Measurements from ENCODE around the gene FSTL4.
"Not testable (repeated sequence)": the region's sequence is repeated elsewhere in the genome, so short reads cannot be mapped to it uniquely, and the experiment has no call there.

The FSTL4 gene

GRCh38 chr5:133457439-133458355 lies 154.6 kb downstream of the FSTL4 start:
- Mint-ChIP-seq H3K4me3 (no peak overlapping the region), H3K4me1 (peaks cover 8% of the 10 kb centered on the region), H3K9me3 (no peaks in the 10 kb centered on the region), H3K36me3 (no peaks in the 10 kb centered on the region), H3K27ac (no peak overlapping the region), H3K27me3 (peaks cover 9% of the 10 kb centered on the region)
- no peak for ATAC-seq

- H3K27ac Mint-ChIP-seq = no peak overlapping the region
- H3K27me3 Mint-ChIP-seq = peaks cover 10% of the 10 kb centered on the region
- no peaks in the 10 kb centered on the region for H3K9me3 Mint-ChIP-seq
- no peak overlapping the region for H3K4me3 Mint-ChIP-seq
- no peak for ATAC-seq
- peaks cover 8% of the 10 kb centered on the region for H3K4me1 Mint-ChIP-seq
- no peaks in the 10 kb centered on the region for H3K36me3 Mint-ChIP-seq
These were observed 155.4 kb downstream of the FSTL4 start for GRCh38 chr5:133456933-133457402.

DNA sequence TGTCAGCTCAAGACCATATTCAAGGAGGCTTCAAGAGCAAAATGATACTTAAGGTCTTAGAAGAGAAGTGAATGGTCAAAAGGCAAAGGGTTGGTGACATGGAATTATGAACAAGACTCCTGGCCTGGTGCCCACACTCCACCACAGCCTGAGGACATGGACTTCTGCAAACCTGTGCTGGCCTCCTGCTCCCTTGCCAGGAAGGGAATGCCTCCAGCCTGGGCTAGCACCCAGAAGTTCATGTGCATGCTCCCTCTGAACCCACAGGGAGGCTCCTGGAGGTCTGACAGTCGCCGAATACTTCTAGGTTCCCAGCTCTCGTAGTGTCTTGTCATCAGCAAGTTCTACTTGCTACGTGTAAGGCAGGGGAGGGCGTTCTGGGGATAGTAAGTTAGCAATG lies 156.7 kb downstream of the FSTL4 start:
- Mint-ChIP-seq H3K4me3 (no peak overlapping the region), H3K27me3 (peaks cover 23% of the 10 kb centered on the region), H3K27ac (no peak overlapping the region), H3K4me1 (peaks cover 8% of the 10 kb centered on the region), H3K9me3 (no peaks in the 10 kb centered on the region), H3K36me3 (no peaks in the 10 kb centered on the region)
- no peak for ATAC-seq

- Mint-ChIP-seq H3K36me3 (no peaks in the 10 kb centered on the region), H3K4me3 (no peak overlapping the region), H3K27me3 (peaks cover 31% of the 10 kb centered on the region), H3K4me1 (no peaks in the 10 kb centered on the region), H3K9me3 (no peaks in the 10 kb centered on the region), H3K27ac (no peak overlapping the region)
- no peak for ATAC-seq
These were observed 157.9 kb downstream of the FSTL4 start for GRCh38 chr5:133454442-133454841.

GRCh38 chr5:133453831-133454230 lies 158.5 kb downstream of the FSTL4 start:
- H3K4me3 Mint-ChIP-seq = no peak overlapping the region
- no peaks in the 10 kb centered on the region for H3K4me1 Mint-ChIP-seq

DNA sequence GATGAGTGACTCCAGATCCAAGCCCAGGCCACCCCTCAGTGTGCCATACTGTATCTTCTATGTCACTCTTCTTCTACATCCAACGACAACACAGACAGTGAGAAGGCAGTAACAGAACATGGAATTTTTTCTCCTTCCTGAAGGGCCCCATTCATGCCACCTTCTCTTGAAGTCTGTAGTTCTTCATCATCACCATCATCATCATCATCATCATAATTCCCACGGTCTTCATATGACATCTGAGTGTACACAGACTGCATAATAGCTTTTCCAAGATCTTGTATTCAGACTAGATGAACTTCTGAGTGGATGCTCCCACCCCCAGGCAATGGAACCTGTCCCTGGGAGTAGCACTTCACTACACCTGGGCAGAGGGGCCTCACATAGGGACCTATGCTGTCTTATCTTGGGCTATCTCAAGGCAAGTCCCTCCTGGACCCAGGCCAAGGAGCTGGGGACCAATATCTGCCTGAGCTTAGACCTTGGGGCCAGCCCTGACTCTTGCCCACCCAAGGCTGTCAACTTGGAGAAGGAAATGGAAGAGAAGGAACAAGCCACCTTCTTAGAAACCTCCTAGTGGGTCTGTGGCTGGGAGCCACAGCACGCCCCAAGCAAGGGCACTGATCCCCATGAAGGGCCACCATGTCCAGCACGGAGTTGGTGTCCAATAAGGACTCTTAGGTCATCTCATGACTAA lies 159.1 kb downstream of the FSTL4 start:
- no peak for ATAC-seq
- H3K4me3 Mint-ChIP-seq = no peak overlapping the region
- H3K27me3 Mint-ChIP-seq = peaks cover 31% of the 10 kb centered on the region
- H3K36me3 Mint-ChIP-seq = no peaks in the 10 kb centered on the region
- no peak overlapping the region for H3K27ac Mint-ChIP-seq
- H3K9me3 Mint-ChIP-seq = no peaks in the 10 kb centered on the region
- no peaks in the 10 kb centered on the region for H3K4me1 Mint-ChIP-seq

More at GRCh38 chr5:133453831-133454230, 158.5 kb downstream of the FSTL4 start:
- peaks cover 31% of the 10 kb centered on the region for H3K27me3 Mint-ChIP-seq
- H3K36me3 Mint-ChIP-seq = no peaks in the 10 kb centered on the region
- no peak overlapping the region for H3K27ac Mint-ChIP-seq
- ATAC-seq = no peak
- no peaks in the 10 kb centered on the region for H3K9me3 Mint-ChIP-seq

DNA sequence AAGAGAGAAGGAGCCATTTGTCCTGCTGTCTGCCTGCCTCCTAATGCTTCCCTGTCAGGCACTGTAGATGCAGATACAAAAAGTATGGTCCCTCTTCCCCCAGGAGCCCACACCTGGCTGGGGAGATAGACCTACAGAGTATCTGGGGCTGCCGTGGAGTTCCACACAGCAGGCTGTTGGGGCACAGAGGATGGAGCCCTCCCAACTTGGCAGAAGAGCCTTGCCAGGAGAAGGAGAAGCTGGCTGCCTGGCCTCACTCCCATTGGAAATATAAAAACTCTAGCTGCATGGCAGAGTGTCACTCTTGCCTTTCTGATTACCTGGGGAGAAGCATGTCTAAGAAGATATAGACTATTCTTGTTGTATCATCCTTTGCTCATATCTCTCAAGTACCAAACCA lies 160.4 kb downstream of the FSTL4 start:
- Mint-ChIP-seq H3K4me3 (no peak overlapping the region), H3K27ac (no peak overlapping the region), H3K4me1 (no peaks in the 10 kb centered on the region), H3K9me3 (no peaks in the 10 kb centered on the region), H3K36me3 (no peaks in the 10 kb centered on the region), H3K27me3 (peaks cover 41% of the 10 kb centered on the region)
- no peak for ATAC-seq

DNA sequence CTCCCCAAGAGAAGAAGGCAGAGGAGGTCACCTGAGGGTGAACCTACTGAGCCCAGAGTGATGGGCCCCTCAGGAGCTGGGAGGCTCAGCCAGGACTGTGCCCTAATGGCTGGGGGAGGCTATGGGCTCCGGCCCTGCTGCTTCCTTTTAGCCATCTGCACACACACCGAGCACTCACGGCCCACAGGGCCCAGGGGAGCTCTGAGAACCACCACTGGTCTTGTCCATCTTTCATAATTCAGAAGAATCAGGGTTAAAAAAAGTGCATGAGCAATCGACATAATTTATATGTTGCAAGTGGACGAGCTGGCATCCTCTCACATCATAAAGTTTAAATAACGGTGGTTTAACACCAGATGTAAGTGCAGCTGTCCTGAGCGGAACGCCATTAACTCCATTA lies 162.1 kb downstream of the FSTL4 start:
- no peaks in the 10 kb centered on the region for H3K36me3 Mint-ChIP-seq
- peaks cover 48% of the 10 kb centered on the region for H3K27me3 Mint-ChIP-seq
- ATAC-seq = no peak
- H3K27ac Mint-ChIP-seq = no peak overlapping the region
- no peaks in the 10 kb centered on the region for H3K4me1 Mint-ChIP-seq
- H3K4me3 Mint-ChIP-seq = no peak overlapping the region
- no peaks in the 10 kb centered on the region for H3K9me3 Mint-ChIP-seq

GRCh38 chr5:133449181-133449580 lies 163.2 kb downstream of the FSTL4 start:
- no peak for ATAC-seq
- Mint-ChIP-seq H3K4me1 (no peaks in the 10 kb centered on the region), H3K36me3 (no peaks in the 10 kb centered on the region), H3K9me3 (no peaks in the 10 kb centered on the region), H3K27me3 (peaks cover 48% of the 10 kb centered on the region), H3K4me3 (no peak overlapping the region), H3K27ac (no peak overlapping the region)

DNA sequence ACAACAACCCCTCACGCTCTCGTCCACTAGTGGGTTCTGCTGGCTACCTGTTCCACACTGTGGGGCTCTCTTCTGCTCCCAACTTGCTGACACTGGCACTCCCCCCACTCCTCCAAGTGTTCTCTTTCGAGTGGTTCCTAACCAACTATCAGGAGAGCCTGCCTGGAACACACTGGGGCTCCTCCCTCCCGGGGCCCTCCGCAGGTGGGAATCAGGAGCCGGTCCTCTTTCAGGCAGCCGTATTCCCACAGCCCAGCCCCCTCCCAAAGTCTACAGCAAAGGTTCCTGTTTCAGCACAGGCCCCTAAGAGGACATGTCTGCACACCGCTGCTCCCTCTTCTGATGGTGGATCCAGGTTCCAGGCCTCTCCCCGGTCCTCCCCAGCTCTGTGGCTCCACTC lies 165.9 kb downstream of the FSTL4 start:
- Mint-ChIP-seq H3K27ac (no peak overlapping the region), H3K4me3 (no peak overlapping the region), H3K36me3 (no peaks in the 10 kb centered on the region), H3K4me1 (no peaks in the 10 kb centered on the region), H3K9me3 (no peaks in the 10 kb centered on the region), H3K27me3 (peaks cover 33% of the 10 kb centered on the region)
- ATAC-seq = no peak

DNA sequence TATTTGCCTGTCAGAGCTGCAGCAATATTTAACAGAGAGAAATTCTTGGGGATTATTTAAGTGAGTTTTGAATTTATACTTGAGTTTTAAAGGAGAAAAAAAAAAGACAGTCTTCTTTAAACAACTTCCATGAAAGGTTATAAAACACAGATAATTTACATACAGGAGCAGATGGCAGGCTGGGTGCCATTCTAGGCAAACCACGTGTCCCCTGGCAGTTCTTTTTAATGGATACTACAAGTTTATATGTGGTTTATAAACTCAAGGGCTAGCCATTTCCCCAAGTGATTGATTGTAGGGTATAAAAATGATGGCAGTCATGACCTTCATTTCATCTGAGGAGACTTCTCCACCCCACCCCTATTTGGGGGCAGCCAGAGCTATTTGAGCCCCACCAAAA lies 166.6 kb downstream of the FSTL4 start:
- Mint-ChIP-seq H3K4me1 (no peaks in the 10 kb centered on the region), H3K36me3 (no peaks in the 10 kb centered on the region), H3K4me3 (no peak overlapping the region), H3K27me3 (peaks cover 26% of the 10 kb centered on the region), H3K9me3 (no peaks in the 10 kb centered on the region), H3K27ac (no peak overlapping the region)
- ATAC-seq = no peak

GRCh38 chr5:133445204-133445603 lies 167.1 kb downstream of the FSTL4 start:
- H3K27ac Mint-ChIP-seq, H3K4me1 Mint-ChIP-seq, H3K4me3 Mint-ChIP-seq, H3K36me3 Mint-ChIP-seq, ATAC-seq, H3K9me3 Mint-ChIP-seq: not testable (repeated sequence)
- peaks cover 21% of the 10 kb centered on the region for H3K27me3 Mint-ChIP-seq

DNA sequence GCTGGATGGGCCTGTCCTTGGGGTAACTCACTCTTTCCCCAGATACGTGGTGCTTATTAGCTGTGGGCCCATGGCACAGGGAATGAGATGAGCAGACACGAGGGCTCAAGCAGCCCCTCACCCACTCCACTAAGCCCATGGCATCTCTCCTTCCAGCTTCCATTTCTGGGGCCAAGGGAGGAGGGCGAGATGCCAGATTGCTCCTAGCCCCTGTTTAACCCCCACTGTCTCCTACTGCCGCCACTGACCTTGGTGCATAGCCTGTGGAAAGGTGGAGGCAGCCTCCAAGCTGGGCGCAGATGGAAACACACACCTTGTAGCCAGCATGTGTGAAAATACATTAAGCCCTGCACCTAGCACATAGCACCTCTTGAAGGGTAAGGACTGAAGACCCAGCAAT lies 167.6 kb downstream of the FSTL4 start:
- no peaks in the 10 kb centered on the region for H3K36me3 Mint-ChIP-seq
- no peak overlapping the region for H3K27ac Mint-ChIP-seq
- no peak overlapping the region for H3K4me3 Mint-ChIP-seq
- H3K4me1 Mint-ChIP-seq = no peaks in the 10 kb centered on the region
- ATAC-seq = no peak
- no peaks in the 10 kb centered on the region for H3K9me3 Mint-ChIP-seq
- peaks cover 17% of the 10 kb centered on the region for H3K27me3 Mint-ChIP-seq

- no peak for ATAC-seq
- no peaks in the 10 kb centered on the region for H3K9me3 Mint-ChIP-seq
- no peak overlapping the region for H3K4me3 Mint-ChIP-seq
- H3K36me3 Mint-ChIP-seq = no peaks in the 10 kb centered on the region
- no peak overlapping the region for H3K27ac Mint-ChIP-seq
- H3K4me1 Mint-ChIP-seq = no peaks in the 10 kb centered on the region
- H3K27me3 Mint-ChIP-seq = peaks cover under 1% of the 10 kb centered on the region
These were observed 171.1 kb downstream of the FSTL4 start for GRCh38 chr5:133441166-133441815.

- no peak for ATAC-seq
- Mint-ChIP-seq H3K9me3 (no peaks in the 10 kb centered on the region), H3K4me3 (no peak overlapping the region), H3K36me3 (no peaks in the 10 kb centered on the region), H3K27me3 (no peaks in the 10 kb centered on the region), H3K27ac (no peak overlapping the region), H3K4me1 (no peaks in the 10 kb centered on the region)
These were observed 171.8 kb downstream of the FSTL4 start for GRCh38 chr5:133440467-133441115.

Data from stimulated activated memory B cell treated with anti-CD40 and anti-IgM and Interleukin-4, amounts not matched to agents 10 μg/mL and 1 μg/mL and 100 μg/mL, for 72 hours (primary cell).